ENCODE data around the gene RPL29. TPM values are rescaled to one million over a fixed set of nuclear protein-coding genes. Genes with fewer than 3 reads are reported as not detected.

RPL29 gene
- total and polyA plus RNA-seq, 2 of the 13 experiments (the other 11 are each of a cell fraction or from before 2014, with no cell fraction given), result 1,348 to 2,263 TPM

GRCh38 chr3:51982838-51983577 is 12.7 kb downstream of the RPL29 start, which contains the start of gene ACY1 (continued):
- TF ChIP-seq TFAP4 (IDR thresholded peaks at IDR 0.05; ENCODE audit: borderline replicate concordance, low read depth) (peak; percentile 71; the same call in 1 of the 2 replicates), ZNF543 (CRISPR knock-in tag; IDR thresholded peaks at IDR 0.05) (peak; percentile 93), EED (CRISPR knock-in tag; IDR thresholded peaks at IDR 0.05) (peak; percentile 88), RARG (CRISPR knock-in tag; IDR thresholded peaks at IDR 0.05; ENCODE audit: low read depth) (peak; percentile 89; the same call in 1 of the 2 replicates), ETV6 (CRISPR knock-in tag; conservative IDR thresholded peaks at IDR 0.05) (0 out of 2 replicates have a peak, but pooled peaks have one; percentile 43), HIC2 (CRISPR knock-in tag; IDR thresholded peaks at IDR 0.05; ENCODE audit: low read depth) (no peak; the same call in 1 of the 2 replicates), ATM (IDR thresholded peaks at IDR 0.05; ENCODE audit: borderline replicate concordance) (no peak), HOXA7 (CRISPR knock-in tag; IDR thresholded peaks at IDR 0.05) (peak; percentile 36; the same call in 1 of the 2 replicates), TERF1 (CRISPR knock-in tag; IDR thresholded peaks at IDR 0.05) (no peak), MAFK (conservative IDR thresholded peaks at IDR 0.05 in 1 of 2, IDR thresholded peaks at IDR 0.05 in 1 of 2; ENCODE audit: low read length in 2 of 2) (no peak), NR2C2 (CRISPR knock-in tag; IDR thresholded peaks at IDR 0.05; ENCODE audit: borderline replicate concordance) (peak; percentile 90), ZNF337 (CRISPR knock-in tag; IDR thresholded peaks at IDR 0.05; ENCODE audit: borderline replicate concordance, low read depth) (no peak; the same call in 1 of the 2 replicates), HNRNPUL1 (IDR thresholded peaks at IDR 0.05; ENCODE audit: low read depth, low read length) (peak; percentile 74; the same call in 1 of the 2 replicates), SOX5 (CRISPR knock-in tag; IDR thresholded peaks at IDR 0.05; ENCODE audit: borderline replicate concordance) (peak; percentile 71), SNAPC5 (CRISPR knock-in tag; IDR thresholded peaks at IDR 0.05; ENCODE audit: borderline replicate concordance) (no peak), MZF1 (CRISPR knock-in tag; IDR thresholded peaks at IDR 0.05; ENCODE audit: borderline replicate concordance) (no peak), ZSCAN20 (CRISPR knock-in tag; IDR thresholded peaks at IDR 0.05; ENCODE audit: borderline replicate concordance) (peak; percentile 76; the same call in 1 of the 2 replicates), GPN1 (CRISPR knock-in tag; IDR thresholded peaks at IDR 0.05; ENCODE audit: borderline replicate concordance) (no peak), BRD4 (CRISPR knock-in tag; IDR thresholded peaks at IDR 0.05) (peak; percentile 70)
- TF ChIP-seq, protein P1, sequence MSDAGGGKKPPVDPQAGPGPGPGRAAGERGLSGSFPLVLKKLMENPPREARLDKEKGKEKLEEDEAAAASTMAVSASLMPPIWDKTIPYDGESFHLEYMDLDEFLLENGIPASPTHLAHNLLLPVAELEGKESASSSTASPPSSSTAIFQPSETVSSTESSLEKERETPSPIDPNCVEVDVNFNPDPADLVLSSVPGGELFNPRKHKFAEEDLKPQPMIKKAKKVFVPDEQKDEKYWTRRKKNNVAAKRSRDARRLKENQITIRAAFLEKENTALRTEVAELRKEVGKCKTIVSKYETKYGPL (CRISPR knock-in tag; IDR thresholded peaks at IDR 0.05), result no peak
- TF ChIP-seq, protein P2, sequence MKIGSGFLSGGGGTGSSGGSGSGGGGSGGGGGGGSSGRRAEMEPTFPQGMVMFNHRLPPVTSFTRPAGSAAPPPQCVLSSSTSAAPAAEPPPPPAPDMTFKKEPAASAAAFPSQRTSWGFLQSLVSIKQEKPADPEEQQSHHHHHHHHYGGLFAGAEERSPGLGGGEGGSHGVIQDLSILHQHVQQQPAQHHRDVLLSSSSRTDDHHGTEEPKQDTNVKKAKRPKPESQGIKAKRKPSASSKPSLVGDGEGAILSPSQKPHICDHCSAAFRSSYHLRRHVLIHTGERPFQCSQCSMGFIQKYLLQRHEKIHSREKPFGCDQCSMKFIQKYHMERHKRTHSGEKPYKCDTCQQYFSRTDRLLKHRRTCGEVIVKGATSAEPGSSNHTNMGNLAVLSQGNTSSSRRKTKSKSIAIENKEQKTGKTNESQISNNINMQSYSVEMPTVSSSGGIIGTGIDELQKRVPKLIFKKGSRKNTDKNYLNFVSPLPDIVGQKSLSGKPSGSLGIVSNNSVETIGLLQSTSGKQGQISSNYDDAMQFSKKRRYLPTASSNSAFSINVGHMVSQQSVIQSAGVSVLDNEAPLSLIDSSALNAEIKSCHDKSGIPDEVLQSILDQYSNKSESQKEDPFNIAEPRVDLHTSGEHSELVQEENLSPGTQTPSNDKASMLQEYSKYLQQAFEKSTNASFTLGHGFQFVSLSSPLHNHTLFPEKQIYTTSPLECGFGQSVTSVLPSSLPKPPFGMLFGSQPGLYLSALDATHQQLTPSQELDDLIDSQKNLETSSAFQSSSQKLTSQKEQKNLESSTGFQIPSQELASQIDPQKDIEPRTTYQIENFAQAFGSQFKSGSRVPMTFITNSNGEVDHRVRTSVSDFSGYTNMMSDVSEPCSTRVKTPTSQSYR (CRISPR knock-in tag; IDR thresholded peaks at IDR 0.05; ENCODE audit: borderline replicate concordance), result peak; percentile 34; the same call in 1 of the 2 replicates

All from HepG2 (cell line).